ENCODE results near the gene ZNF398.

The ZNF398 gene

DNA sequence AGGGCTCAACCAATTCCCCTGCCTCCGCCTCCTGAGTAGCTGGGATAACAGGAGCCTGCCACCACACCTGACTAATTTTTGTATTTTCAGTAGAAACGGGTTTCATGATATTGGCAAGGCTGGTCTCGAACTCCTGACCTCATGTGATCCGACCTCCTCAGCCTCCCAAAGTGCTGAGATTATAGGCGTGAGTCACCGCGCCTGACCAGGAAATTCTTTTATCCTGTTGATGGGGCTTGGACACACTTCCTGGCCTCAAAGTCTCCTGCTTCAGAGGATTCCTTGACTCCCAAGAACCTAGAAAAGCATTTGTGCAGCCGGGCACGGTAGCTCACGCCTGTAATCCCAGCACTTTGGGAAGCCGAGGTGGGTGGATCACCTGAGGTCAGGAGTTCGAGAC, 37.3 kb upstream of the ZNF398 start:
- TF ChIP-seq, protein P1, sequence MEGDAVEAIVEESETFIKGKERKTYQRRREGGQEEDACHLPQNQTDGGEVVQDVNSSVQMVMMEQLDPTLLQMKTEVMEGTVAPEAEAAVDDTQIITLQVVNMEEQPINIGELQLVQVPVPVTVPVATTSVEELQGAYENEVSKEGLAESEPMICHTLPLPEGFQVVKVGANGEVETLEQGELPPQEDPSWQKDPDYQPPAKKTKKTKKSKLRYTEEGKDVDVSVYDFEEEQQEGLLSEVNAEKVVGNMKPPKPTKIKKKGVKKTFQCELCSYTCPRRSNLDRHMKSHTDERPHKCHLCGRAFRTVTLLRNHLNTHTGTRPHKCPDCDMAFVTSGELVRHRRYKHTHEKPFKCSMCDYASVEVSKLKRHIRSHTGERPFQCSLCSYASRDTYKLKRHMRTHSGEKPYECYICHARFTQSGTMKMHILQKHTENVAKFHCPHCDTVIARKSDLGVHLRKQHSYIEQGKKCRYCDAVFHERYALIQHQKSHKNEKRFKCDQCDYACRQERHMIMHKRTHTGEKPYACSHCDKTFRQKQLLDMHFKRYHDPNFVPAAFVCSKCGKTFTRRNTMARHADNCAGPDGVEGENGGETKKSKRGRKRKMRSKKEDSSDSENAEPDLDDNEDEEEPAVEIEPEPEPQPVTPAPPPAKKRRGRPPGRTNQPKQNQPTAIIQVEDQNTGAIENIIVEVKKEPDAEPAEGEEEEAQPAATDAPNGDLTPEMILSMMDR (IDR thresholded peaks at IDR 0.05; ENCODE audit: low read depth, low read length, missing control alignments): no peak
- no peak overlapping the region for H3K4me3 ChIP-seq (replicated peaks; ENCODE audit: low read depth, low read length)
- no peak for DNase-seq (ENCODE audit: extremely low read depth, low read depth)

DNA sequence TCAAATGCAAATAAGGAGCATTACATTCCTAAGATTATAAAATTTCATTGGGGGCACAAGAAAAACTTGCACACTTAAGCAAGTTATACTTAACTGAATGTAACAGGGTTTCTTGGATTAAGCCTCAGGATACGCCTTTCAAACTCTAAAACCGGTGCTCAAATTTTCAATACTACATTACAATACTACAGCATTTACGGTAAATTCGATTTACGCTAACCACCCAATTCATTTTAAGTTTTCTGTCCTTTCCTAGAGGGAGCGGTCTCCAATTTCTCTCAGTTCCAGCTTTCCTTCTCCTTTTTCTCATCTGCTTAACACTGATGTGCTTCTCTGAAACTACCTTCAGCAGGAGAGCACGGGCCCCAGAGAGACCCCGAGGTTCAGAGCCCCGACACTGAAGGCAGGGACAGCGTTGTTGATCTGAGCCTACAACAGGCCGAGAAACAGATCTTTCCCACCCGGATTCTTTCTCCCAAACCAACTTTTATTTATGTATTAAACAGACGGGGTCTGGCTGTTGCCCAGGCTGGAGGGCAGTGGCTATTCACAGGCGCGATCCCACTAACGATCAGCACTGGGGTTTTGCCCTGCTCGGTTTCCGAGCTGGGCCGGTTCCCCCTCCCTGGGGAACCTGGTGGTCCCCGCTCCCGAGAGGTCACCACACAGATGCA, 21.9 kb upstream of the ZNF398 start:
- no peak for DNase-seq (ENCODE audit: extremely low read depth, low read depth)
- TF ChIP-seq, protein P1 (IDR thresholded peaks at IDR 0.05; ENCODE audit: low read depth, low read length, missing control alignments): no peak
- peak overlapping the region; percentile 97 for H3K4me3 ChIP-seq (replicated peaks; ENCODE audit: low read depth, low read length)

- peak; percentile 52 for DNase-seq (ENCODE audit: extremely low read depth, low read depth)
- TF ChIP-seq, protein P1 (IDR thresholded peaks at IDR 0.05; ENCODE audit: low read depth, low read length, missing control alignments): peak; percentile 99
- peak within 1 kb of the TSS; percentile 97 for H3K4me3 ChIP-seq (replicated peaks; ENCODE audit: low read depth, low read length)
Observed at GRCh38 chr7:149125863-149126661, 21.2 kb upstream of the ZNF398 start, which contains the start of gene ZNF425. TSS of gene ZNF425 (minus strand) at chr7:149126324. CDS start at chr7:149126213, 111 bp downstream.

DNA sequence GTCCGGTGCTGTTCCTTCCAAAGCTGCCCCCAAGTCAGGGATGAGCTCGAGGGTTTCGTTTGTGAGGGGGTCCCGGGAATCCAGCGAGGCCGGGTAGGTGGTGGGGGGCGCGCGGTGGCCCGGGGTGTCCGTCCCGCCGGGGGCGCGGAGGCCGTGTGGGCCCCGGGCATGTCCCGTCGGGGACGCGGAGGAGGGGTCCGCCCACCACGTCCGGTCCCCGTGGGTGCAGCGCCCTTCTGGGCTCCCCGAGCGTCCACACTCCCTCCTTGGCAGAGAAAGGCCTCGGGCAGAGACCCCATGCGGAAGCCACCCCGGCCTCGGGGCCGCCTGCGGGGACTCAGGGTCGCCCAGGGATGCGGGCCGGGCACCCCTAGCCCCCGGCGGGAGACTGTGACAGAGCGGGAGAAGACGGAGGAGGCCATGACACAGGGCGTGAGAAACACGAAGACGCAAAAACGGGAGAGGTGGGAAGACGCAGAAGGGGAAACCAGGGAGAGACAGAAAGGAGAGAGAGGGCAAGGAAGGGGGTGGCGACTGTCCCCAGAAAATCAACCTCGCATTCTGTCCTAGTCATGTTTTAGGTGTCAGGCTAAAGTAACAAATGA, 20.5 kb upstream of the ZNF398 start:
- DNase-seq (ENCODE audit: extremely low read depth, low read depth): no peak
- TF ChIP-seq, protein P1 (IDR thresholded peaks at IDR 0.05; ENCODE audit: low read depth, low read length, missing control alignments): no peak
- peak overlapping the region; percentile 97 for H3K4me3 ChIP-seq (replicated peaks; ENCODE audit: low read depth, low read length)

- TF ChIP-seq, protein P1 (IDR thresholded peaks at IDR 0.05; ENCODE audit: low read depth, low read length, missing control alignments): no peak
- DNase-seq (ENCODE audit: extremely low read depth, low read depth): no peak
- no peak overlapping the region for H3K4me3 ChIP-seq (replicated peaks; ENCODE audit: low read depth, low read length)
Observed at GRCh38 chr7:149130572-149131198, 16.6 kb upstream of the ZNF398 start.

DNA sequence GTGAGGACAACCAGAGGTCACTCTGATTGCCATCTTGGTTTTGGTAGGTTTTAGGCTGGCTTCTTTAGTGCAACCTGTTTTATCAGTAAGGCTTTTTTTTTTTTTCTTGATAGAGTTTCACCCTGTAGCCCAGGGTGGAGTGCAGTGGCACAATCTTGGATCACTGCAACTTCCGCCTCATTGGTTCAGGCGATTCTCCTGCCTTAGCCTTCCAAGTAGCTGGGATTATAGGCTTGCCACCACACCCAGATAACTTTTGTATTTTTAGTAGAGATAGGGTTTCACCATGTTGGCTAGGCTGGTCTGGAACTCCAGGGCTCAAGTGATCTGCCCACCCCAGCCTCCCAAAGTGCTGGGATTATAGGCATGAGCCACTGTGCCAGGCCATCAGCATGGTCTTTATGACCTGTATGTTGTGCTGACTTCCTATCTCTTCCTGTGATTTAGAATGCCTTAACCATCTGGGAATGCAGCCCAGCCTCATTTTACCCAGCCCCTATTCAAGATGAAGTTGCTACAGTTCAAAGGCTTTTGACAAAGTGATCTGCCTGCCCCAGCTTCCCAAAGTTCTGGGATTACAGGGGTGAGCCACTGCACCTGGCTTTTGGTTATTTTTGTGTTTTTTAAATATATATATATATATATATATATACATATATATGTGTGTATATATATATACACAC, 14.1 kb upstream of the ZNF398 start:
- TF ChIP-seq, protein P1 (IDR thresholded peaks at IDR 0.05; ENCODE audit: low read depth, low read length, missing control alignments): no peak
- no peak overlapping the region for H3K4me3 ChIP-seq (replicated peaks; ENCODE audit: low read depth, low read length)
- no peak for DNase-seq (ENCODE audit: extremely low read depth, low read depth)
